Endothelial cell of umbilical vein (primary cell): ENCODE measurements around the gene HTN3.

Experiments used
- EZH2 ChIP-seq: IDR thresholded peaks from 2 replicates; pipeline ENCODE4 v1.6.1; 2012; ENCODE audit warnings: borderline replicate concordance, low read depth, mild to moderate bottlenecking, moderate library complexity, low read length, inconsistent platforms; ENCODE audit not compliant: severe bottlenecking
- MYC ChIP-seq: IDR thresholded peaks from one replicate; pipeline ENCODE4 v1.6.1; 2011; ENCODE audit warnings: mild to moderate bottlenecking, low read depth, low read length
- POLR2A ChIP-seq: IDR thresholded peaks from 2 replicates; pipeline ENCODE4 v1.6.1; 2012; ENCODE audit warnings: low read depth, mild to moderate bottlenecking, control low read depth, low read length
- POLR2AphosphoS5 ChIP-seq: IDR thresholded peaks from 2 replicates; pipeline ENCODE4 v1.6.1; 2012; ENCODE audit warnings: low read depth, mild to moderate bottlenecking, control low read depth, low read length, moderate library complexity; ENCODE audit not compliant: insufficient read depth
- TF ChIP-seq, protein P1 (sequence below), 2 donors: IDR thresholded peaks; 1 replicate in 1 of 2; 2 replicates in 1 of 2; pipeline ENCODE4 v1.5.1; 2011; ENCODE audit warnings: low read length in 2 of 2, mild to moderate bottlenecking in 2 of 2, moderate library complexity in 2 of 2, control low read depth in 1 of 2, inconsistent platforms in 1 of 2, low read depth in 1 of 2; ENCODE audit not compliant: insufficient read depth in 1 of 2; ENCODE audit errors: extremely low read depth in 1 of 2
- TF ChIP-seq, protein P2 (sequence below): IDR thresholded peaks from 2 replicates; pipeline ENCODE4 v1.6.1; 2011; ENCODE audit not compliant: insufficient read depth, insufficient read length

DNA sequence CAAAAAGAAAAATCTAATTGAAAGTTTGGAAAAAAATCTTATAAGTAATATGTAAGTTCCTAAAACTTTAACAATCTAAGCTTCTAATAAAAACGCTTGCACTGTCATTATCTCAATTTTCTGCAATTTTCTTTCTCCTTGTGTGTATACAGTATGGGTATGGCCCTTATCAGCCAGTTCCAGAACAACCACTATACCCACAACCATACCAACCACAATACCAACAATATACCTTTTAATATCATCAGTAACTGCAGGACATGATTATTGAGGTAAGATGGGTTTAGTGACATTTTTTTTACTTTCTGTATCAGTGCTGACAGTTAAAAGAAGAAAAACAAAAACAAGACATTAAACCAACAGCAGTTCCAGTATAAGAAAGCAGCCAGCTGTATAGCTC lies 27.5 kb upstream of the HTN3 start:
- TF ChIP-seq, protein P1, sequence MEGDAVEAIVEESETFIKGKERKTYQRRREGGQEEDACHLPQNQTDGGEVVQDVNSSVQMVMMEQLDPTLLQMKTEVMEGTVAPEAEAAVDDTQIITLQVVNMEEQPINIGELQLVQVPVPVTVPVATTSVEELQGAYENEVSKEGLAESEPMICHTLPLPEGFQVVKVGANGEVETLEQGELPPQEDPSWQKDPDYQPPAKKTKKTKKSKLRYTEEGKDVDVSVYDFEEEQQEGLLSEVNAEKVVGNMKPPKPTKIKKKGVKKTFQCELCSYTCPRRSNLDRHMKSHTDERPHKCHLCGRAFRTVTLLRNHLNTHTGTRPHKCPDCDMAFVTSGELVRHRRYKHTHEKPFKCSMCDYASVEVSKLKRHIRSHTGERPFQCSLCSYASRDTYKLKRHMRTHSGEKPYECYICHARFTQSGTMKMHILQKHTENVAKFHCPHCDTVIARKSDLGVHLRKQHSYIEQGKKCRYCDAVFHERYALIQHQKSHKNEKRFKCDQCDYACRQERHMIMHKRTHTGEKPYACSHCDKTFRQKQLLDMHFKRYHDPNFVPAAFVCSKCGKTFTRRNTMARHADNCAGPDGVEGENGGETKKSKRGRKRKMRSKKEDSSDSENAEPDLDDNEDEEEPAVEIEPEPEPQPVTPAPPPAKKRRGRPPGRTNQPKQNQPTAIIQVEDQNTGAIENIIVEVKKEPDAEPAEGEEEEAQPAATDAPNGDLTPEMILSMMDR (IDR thresholded peaks at IDR 0.05; ENCODE audit: extremely low read depth in 1 of 2, insufficient read depth in 1 of 2, low read depth in 1 of 2, low read length in 2 of 2), result no peak
- TF ChIP-seq POLR2AphosphoS5 (no peak), EZH2 (no peak), POLR2A (no peak), MYC (no peak)
- TF ChIP-seq, protein P2, sequence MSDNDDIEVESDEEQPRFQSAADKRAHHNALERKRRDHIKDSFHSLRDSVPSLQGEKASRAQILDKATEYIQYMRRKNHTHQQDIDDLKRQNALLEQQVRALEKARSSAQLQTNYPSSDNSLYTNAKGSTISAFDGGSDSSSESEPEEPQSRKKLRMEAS, result no peak
